Measurements from ENCODE around the gene WFDC1.
"Not testable (repeated sequence)": the region's sequence is repeated elsewhere in the genome, so short reads cannot be mapped to it uniquely, and the experiment has no call there.

- TF ChIP-seq FOXA1 (IDR thresholded peaks at IDR 0.05); CTCF (IDR thresholded peaks at IDR 0.05; ENCODE audit: low read depth, low read length, missing input control); ZBTB33 (IDR thresholded peaks at IDR 0.05); YY1 (IDR thresholded peaks at IDR 0.05); TAF1 (conservative IDR thresholded peaks at IDR 0.05); MAX (IDR thresholded peaks at IDR 0.05); GABPA (IDR thresholded peaks at IDR 0.05 in 1 of 2, conservative IDR thresholded peaks at IDR 0.05 in 1 of 2); REST (IDR thresholded peaks at IDR 0.05); EGR1 (IDR thresholded peaks at IDR 0.05; ENCODE audit: low read depth in 2 of 2); RXRA (IDR thresholded peaks at IDR 0.05); SP1 (IDR thresholded peaks at IDR 0.05); JUND (IDR thresholded peaks at IDR 0.05); HNF4G (IDR thresholded peaks at IDR 0.05): not testable (repeated sequence)
These were observed 49.1 kb downstream of the WFDC1 start for GRCh38 chr16:84343800-84344199.

All from liver (tissue), 3 donors.